H1 (cell line): ENCODE measurements around the gene CEND1. TPM values are rescaled to one million over a fixed set of nuclear protein-coding genes. Genes with fewer than 3 reads are reported as not detected.

Source experiments
- CTCF ChIA-PET: fragments of 300-600 bp; sonication (Branson Sonifier 250); formaldehyde crosslinking; loops from one replicate; lab custom pipeline; 2021; ENCODE audit not compliant: partially characterized antibody; lab: Charles Lee
- POLR2A ChIA-PET: fragments of 300-600 bp; sonication (Branson Sonifier 250); formaldehyde crosslinking; loops from one replicate; lab custom pipeline; 2021; ENCODE audit warnings: inconsistent platforms; ENCODE audit not compliant: partially characterized antibody; lab: Charles Lee
- DNase-seq, 2 experiments: peaks; one replicate each; pipeline versions ENCODE4 v3.0.0 to v3.0.0-alpha.2; 2010 to 2022; ENCODE audit warnings: low spot score in 2 of 2, low read depth in 1 of 2, mixed read lengths in 1 of 2
- FAIRE-seq: peaks from 2 replicates; lab custom pipeline; 2011; peaks lifted over from hg19 to GRCh38; lab: Jason Lieb, UNC
- H2AFZ ChIP-seq: 2 replicates; pipeline ENCODE4 v1.8.1; 2012; ENCODE audit warnings: low read length, inconsistent platforms
- H2AK5ac ChIP-seq: 2 replicates; pipeline ENCODE4 v1.6.1; 2013; ENCODE audit warnings: low read depth, low read length
- H2BK120ac ChIP-seq: replicated peaks from 2 replicates; pipeline ENCODE3; 2013; ENCODE audit warnings: low read depth, low read length, inconsistent platforms
- H2BK12ac ChIP-seq: 2 replicates; pipeline ENCODE4 v1.6.1; 2013; ENCODE audit warnings: low read depth, low read length
- H2BK15ac ChIP-seq: 2 replicates; pipeline ENCODE4 v1.6.1; 2013; ENCODE audit warnings: low read length
- H2BK20ac ChIP-seq: 2 replicates; pipeline ENCODE4 v1.6.1; 2013; ENCODE audit warnings: low read length
- H2BK5ac ChIP-seq: 2 replicates; pipeline ENCODE4 v1.6.1; 2013; ENCODE audit warnings: low read depth, low read length
- H3K14ac ChIP-seq: 2 replicates; pipeline ENCODE4 v1.6.1; 2013; ENCODE audit warnings: inconsistent platforms; ENCODE audit not compliant: insufficient read length
- H3K18ac ChIP-seq: 2 replicates; pipeline ENCODE4 v1.6.1; 2013; ENCODE audit warnings: low read length; ENCODE audit errors: extremely low read depth
- H3K23ac ChIP-seq: 2 replicates; pipeline ENCODE4 v1.6.1; 2013; ENCODE audit warnings: inconsistent platforms; ENCODE audit not compliant: insufficient read length
- H3K23me2 ChIP-seq: 2 replicates; pipeline ENCODE4 v1.6.1; 2013; ENCODE audit warnings: low read depth, low read length
- H3K27ac ChIP-seq: 2 replicates; pipeline ENCODE4 v1.6.1; 2011; ENCODE audit warnings: low read depth, low read length, inconsistent platforms
- H3K27me3 ChIP-seq, 4 experiments: replicated peaks in 1 of 4; 1 replicate in 1 of 4; 2 replicates in 3 of 4; pipeline versions ENCODE4 v1.6.1 to v1.8.1; 2011 to 2013; ENCODE audit warnings: low read length in 3 of 4, mild to moderate bottlenecking in 3 of 4, inconsistent platforms in 2 of 4, mixed read lengths in 2 of 4, moderate library complexity in 1 of 4; ENCODE audit not compliant: control insufficient read depth in 3 of 4, insufficient read depth in 3 of 4; ENCODE audit errors: extremely low read depth in 1 of 4
- H3K36me3 ChIP-seq, 4 experiments: 2 replicates each; pipeline versions ENCODE4 v1.6.1 to v1.8.1; 2011 to 2013; ENCODE audit warnings: mild to moderate bottlenecking in 4 of 4, low read length in 3 of 4, moderate library complexity in 2 of 4, control low read depth in 1 of 4, inconsistent platforms in 1 of 4; ENCODE audit not compliant: insufficient read depth in 4 of 4, control insufficient read depth in 2 of 4
- H3K4ac ChIP-seq: replicated peaks from 2 replicates; pipeline ENCODE3; 2013; ENCODE audit warnings: low read length, low read depth, mixed read lengths, inconsistent platforms; ENCODE audit not compliant: insufficient read length
- H3K4me1 ChIP-seq, 4 experiments: replicated peaks in 1 of 4; 1 replicate in 1 of 4; 2 replicates in 3 of 4; pipeline versions ENCODE4 v1.6.1 to v1.8.1; 2011 to 2013; ENCODE audit warnings: low read length in 3 of 4, inconsistent platforms in 2 of 4, mixed read lengths in 1 of 4; ENCODE audit not compliant: insufficient read depth in 4 of 4, control insufficient read depth in 3 of 4
- H3K4me2 ChIP-seq, 2 experiments: 2 replicates each; pipeline versions ENCODE4 v1.6.1 to v1.8.1; 2011 to 2013; ENCODE audit warnings: low read depth in 2 of 2, low read length in 2 of 2, control low read depth in 1 of 2, inconsistent platforms in 1 of 2, mild to moderate bottlenecking in 1 of 2; ENCODE audit not compliant: insufficient read depth in 1 of 2
- H3K4me3 ChIP-seq, 4 experiments: fragments of 200-600, 300-600 bp in 1 of 4; sonication (generic), shearing (Covaris generic), sonication (Bioruptor Twin) in 1 of 4; 2 replicates each; pipeline versions ENCODE4 v1.5.1 to v1.8.1; 2011 to 2016; ENCODE audit warnings: low read length in 4 of 4, low read depth in 3 of 4, control low read depth in 2 of 4, inconsistent platforms in 2 of 4, mild to moderate bottlenecking in 2 of 4, mixed read lengths in 1 of 4, moderate library complexity in 1 of 4; ENCODE audit not compliant: insufficient read depth in 2 of 4; ENCODE audit errors: extremely low read depth in 1 of 4
- H3K56ac ChIP-seq: replicated peaks from 2 replicates; pipeline ENCODE3; 2013; ENCODE audit warnings: low read depth, mild to moderate bottlenecking, mixed read lengths, low read length, inconsistent platforms; ENCODE audit not compliant: insufficient read length
- H3K79me1 ChIP-seq: 2 replicates; pipeline ENCODE4 v1.6.1; 2013; ENCODE audit warnings: low read depth, low read length, control low read depth
- H3K79me2 ChIP-seq, 2 experiments: 2 replicates each; pipeline versions ENCODE4 v1.6.1 to v1.8.1; 2012 to 2013; ENCODE audit warnings: low read length in 2 of 2, mild to moderate bottlenecking in 2 of 2, inconsistent platforms in 1 of 2; ENCODE audit not compliant: insufficient read depth in 2 of 2, control insufficient read depth in 1 of 2
- H3K9ac ChIP-seq, 4 experiments: replicated peaks in 1 of 4; 1 replicate in 1 of 4; 2 replicates in 3 of 4; pipeline versions ENCODE4 v1.6.1 to v1.8.1; 2011 to 2013; ENCODE audit warnings: low read depth in 3 of 4, low read length in 3 of 4, control low read depth in 2 of 4, mild to moderate bottlenecking in 2 of 4, moderate library complexity in 2 of 4, inconsistent platforms in 1 of 4; ENCODE audit errors: extremely low read depth in 1 of 4
- H3K9me3 ChIP-seq, 2 experiments: 2 replicates each; pipeline versions ENCODE4 v1.6.1 to v1.8.1; 2012 to 2013; ENCODE audit warnings: mild to moderate bottlenecking in 2 of 2, moderate library complexity in 2 of 2, control low read depth in 1 of 2, inconsistent platforms in 1 of 2, low read depth in 1 of 2, low read length in 1 of 2, mixed read lengths in 1 of 2; ENCODE audit not compliant: insufficient read depth in 2 of 2
- H4K20me1 ChIP-seq, 2 experiments: replicated peaks in 1 of 2; 2 replicates each; pipeline versions ENCODE3 to v1.8.1; 2011 to 2013; ENCODE audit warnings: inconsistent platforms in 2 of 2, low read length in 2 of 2, mild to moderate bottlenecking in 1 of 2; ENCODE audit not compliant: insufficient read depth in 2 of 2, control insufficient read depth in 1 of 2
- H4K5ac ChIP-seq: 2 replicates; pipeline ENCODE4 v1.6.1; 2013; ENCODE audit warnings: low read length, low read depth, mixed read lengths, inconsistent platforms; ENCODE audit not compliant: insufficient read length
- H4K8ac ChIP-seq: 2 replicates; pipeline ENCODE4 v1.8.0; 2013; ENCODE audit warnings: mild to moderate bottlenecking, moderate library complexity, low read length, inconsistent platforms; ENCODE audit not compliant: insufficient read depth; ENCODE audit errors: extremely low read depth
- H4K91ac ChIP-seq: replicated peaks from 2 replicates; pipeline ENCODE3; 2013; ENCODE audit warnings: low read length, mixed read lengths, inconsistent platforms; ENCODE audit not compliant: insufficient read length
- BCL11A ChIP-seq, 2 experiments: IDR thresholded peaks; one replicate each; pipeline ENCODE4 v1.6.1; 2011; ENCODE audit warnings: low read depth in 2 of 2, low read length in 2 of 2, mild to moderate bottlenecking in 2 of 2
- CTBP2 ChIP-seq: IDR thresholded peaks from 2 replicates; pipeline ENCODE4 v1.7.0; 2011; ENCODE audit warnings: borderline replicate concordance, mild to moderate bottlenecking, moderate library complexity, mixed read lengths, low read length; ENCODE audit not compliant: insufficient read depth, insufficient read length
- MAFK ChIP-seq: IDR thresholded peaks from 2 replicates; pipeline ENCODE4 v1.6.1; 2012; ENCODE audit warnings: low read depth, mild to moderate bottlenecking, improper control_type of control experiment, low read length
- MAX ChIP-seq: IDR thresholded peaks from 2 replicates; pipeline ENCODE4 v1.6.1; 2012; ENCODE audit warnings: inconsistent platforms
- NRF1 ChIP-seq: IDR thresholded peaks from 2 replicates; pipeline ENCODE4 v1.6.1; 2011; ENCODE audit warnings: mild to moderate bottlenecking, low read depth, low read length, improper control_type of control experiment
- POLR2A ChIP-seq, 2 experiments: IDR thresholded peaks; 1 replicate in 1 of 2; 2 replicates in 1 of 2; pipeline ENCODE4 v1.6.1; 2011; ENCODE audit warnings: low read depth in 2 of 2, low read length in 2 of 2, mild to moderate bottlenecking in 2 of 2; ENCODE audit errors: control extremely low read depth in 1 of 2
- SIN3A ChIP-seq, 2 experiments: IDR thresholded peaks in 1 of 2; conservative IDR thresholded peaks in 1 of 2; 2 replicates each; pipeline ENCODE4 v1.6.1; 2011 to 2012; ENCODE audit warnings: low read length in 2 of 2, improper control_type of control experiment in 1 of 2, low read depth in 1 of 2, mild to moderate bottlenecking in 1 of 2
- SIX5 ChIP-seq: IDR thresholded peaks from 2 replicates; pipeline ENCODE4 v1.6.1; 2011; ENCODE audit warnings: mild to moderate bottlenecking, low read depth, low read length
- SP1 ChIP-seq: IDR thresholded peaks from 2 replicates; pipeline ENCODE4 v1.6.1; 2011; ENCODE audit warnings: low read depth, low read length
- SP4 ChIP-seq: IDR thresholded peaks from 2 replicates; pipeline ENCODE4 v1.6.1; 2012; ENCODE audit warnings: low read length, inconsistent platforms
- TBP ChIP-seq: IDR thresholded peaks from 2 replicates; pipeline ENCODE4 v1.6.1; 2011; ENCODE audit warnings: low read depth, low read length, improper control_type of control experiment
- WGBS, 2 experiments: shearing (Covaris generic) in 1 of 2; methylation state at CpG; one replicate each; pipeline versions ENCODE4 v1.1.6 to v1.1.7; 2013 to 2015; ENCODE audit warnings: low lambda C conversion rate in 2 of 2, mixed read lengths in 2 of 2, inconsistent platforms in 1 of 2, low coverage in 1 of 2, missing lambda C conversion rate in 1 of 2; ENCODE audit not compliant: insufficient replicate concordance in 2 of 2, insufficient coverage in 1 of 2, insufficient read length in 1 of 2; ENCODE audit errors: extremely low coverage in 1 of 2, missing lambda C conversion rate in 1 of 2; 5-methylcytosine and 5-hydroxymethylcytosine counted together
- polyA plus RNA-seq, 7 experiments: library from polyadenylated mRNA; depleted of rRNA in 3 of 7; stranded (reverse) in 5 of 7; unstranded in 2 of 7; fragments of >200 nt in 5 of 7; fragments of 200-250 nt in 2 of 7; gene quantifications; 1 replicate in 5 of 7; 2 replicates in 1 of 7; 4 replicates in 1 of 7; pipeline versions ENCODE4 v1.2.1 to v1.2.3, GENCODE V29; 2011 to 2013; ENCODE audit warnings: missing spikeins in 2 of 7, mixed read lengths in 2 of 7
- total RNA-seq: library from RNA; stranded (reverse); fragmentation: NEBNext Ultra II Directional; extraction: Animal tissue kit (Norgen Biotek cat#: 25700); gene quantifications from 2 replicates; pipeline ENCODE4 v1.2.1, GENCODE V29; 2021

The CEND1 gene
- total and polyA plus RNA-seq, 2 of the 8 experiments (the other 6 are each of a cell fraction or from before 2014, with no cell fraction given): 0.82 to 5.0 TPM

DNA sequence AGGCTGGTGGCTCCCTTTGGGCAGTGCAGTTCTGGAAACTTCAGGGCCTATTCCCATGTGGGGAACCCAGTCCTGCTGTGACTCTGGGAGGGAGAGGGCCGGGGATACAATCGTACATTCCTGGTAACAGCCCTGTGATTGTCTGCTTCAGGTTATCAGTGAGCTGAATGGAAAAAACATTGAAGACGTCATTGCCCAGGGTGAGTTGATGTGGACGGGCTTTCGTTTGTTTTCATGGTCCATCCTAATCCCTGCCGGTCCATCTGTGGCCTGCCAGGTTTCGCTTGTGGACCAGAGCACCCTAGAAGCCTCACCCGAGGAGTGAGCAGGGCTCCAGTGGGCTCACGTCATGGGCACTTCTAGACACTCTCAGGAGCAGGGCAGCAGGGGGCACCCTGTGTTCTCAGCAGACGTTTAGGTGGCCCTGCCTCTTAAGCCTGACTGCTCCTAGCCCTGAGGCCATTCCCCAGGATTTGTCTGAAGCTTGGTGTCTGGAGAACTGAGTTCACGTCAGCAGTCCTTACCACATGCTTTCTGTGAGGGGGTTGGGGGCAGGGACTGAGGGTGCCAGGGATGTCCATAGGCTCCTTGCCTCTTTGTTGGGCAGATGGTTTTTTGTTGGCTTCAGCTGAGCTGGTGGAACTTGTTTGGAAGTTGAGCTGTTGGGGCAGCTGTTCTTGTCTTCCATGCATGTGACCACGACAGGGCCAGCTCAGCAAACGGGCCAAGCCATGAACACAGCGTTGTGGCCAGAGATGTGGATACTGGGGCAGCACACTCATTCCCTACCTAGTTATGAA is 21.8 kb upstream of the CEND1 start:
- Histone ChIP-seq H3K36me3 (peaks cover 16 to 29% (median 26%) of the 10 kb centered on the region in 4 experiments), H3K18ac (no peak overlapping the region), H4K8ac (no peak overlapping the region; the same call in 1 of the 2 replicates), H3K4me1 (peaks cover 0 to 9% (median 2%) of the 10 kb centered on the region in 4 experiments; a peak in 3 of 7 replicates), H2BK120ac (no peak overlapping the region), H4K5ac (no peak overlapping the region), H3K4me2 (peak overlapping the region; percentile 77 to 91), H2BK20ac (no peak overlapping the region), H3K4ac (no peak overlapping the region), H3K9me3 (no peaks in the 10 kb centered on the region), H4K20me1 (peaks cover 10 to 22% of the 10 kb centered on the region in 2 experiments), H3K27me3 (no peaks in the 10 kb centered on the region), H3K14ac (no peak overlapping the region), H3K79me2 (peaks cover 7 to 32% of the 10 kb centered on the region in 2 experiments; a peak in 3 of 4 replicates), H3K27ac (no peak overlapping the region), H2BK12ac (peak overlapping the region; percentile 12; the same call in 1 of the 2 replicates), H2BK5ac (peak overlapping the region; percentile 49; the same call in 1 of the 2 replicates), H2AFZ (no peak overlapping the region), H3K23ac (no peak overlapping the region), H3K56ac (no peak overlapping the region), H3K23me2 (peaks cover 5% of the 10 kb centered on the region; the same call in 1 of the 2 replicates), H3K9ac (0 out of 7 replicates have a peak overlapping the region, but pooled peaks of 1 of the 4 experiments have one; percentile 99), H3K79me1 (no peaks in the 10 kb centered on the region), H3K4me3 (peak overlapping the region in 3 of 4 experiments; percentile 66 to 100 (median 96); a peak in 5 of 8 replicates), H4K91ac (no peak overlapping the region), H2BK15ac (no peak overlapping the region), H2AK5ac (no peak overlapping the region)
- DNase-seq (no peak), FAIRE-seq (no peak)
- POLR2A ChIA-PET: interaction anchor here (0.5 to 53.0 kb wide), 6 partner anchors 1 to 234 kb away, joined by 3 to 1917 read pairs (median 4); partner anchors contain the start of genes CD151, CEND1, CRACR2B and PIDD1
- WGBS, 2 experiments: 90% methylated on average over 14 of the region's 14 CpGs; no CpG with 5 or more reads in 1 of the 2 experiments
- CTCF ChIA-PET: interaction anchor here (0.6 to 2.2 kb wide), 8 partner anchors 7 to 118 kb away, joined by 3 to 5 read pairs (median 3); partner anchors contain the start of gene PNPLA2
- TF ChIP-seq SIX5 (no peak), NRF1 (no peak), CTBP2 (no peak), TBP (no peak), BCL11A (IDR thresholded peaks at IDR 0.05; ENCODE audit: low read depth in 2 of 2, low read length in 2 of 2) (no peak), SP4 (no peak), POLR2A (IDR thresholded peaks at IDR 0.05; ENCODE audit: control extremely low read depth in 1 of 2, low read depth in 2 of 2, low read length in 2 of 2) (no peak), MAFK (no peak), MAX (no peak), SIN3A (conservative IDR thresholded peaks at IDR 0.05 in 1 of 2, IDR thresholded peaks at IDR 0.05 in 1 of 2; ENCODE audit: low read depth in 1 of 2, low read length in 2 of 2) (no peak), SP1 (no peak)
